WTC11 (cell line): Measurements from ENCODE around the gene NFATC1.

Experiments used
- ATF6 ChIP-seq: sonication (generic); formaldehyde crosslinking; IDR thresholded peaks from 2 replicates; pipeline ENCODE4 v1.8.1; 2023; ENCODE audit warnings: mild to moderate bottlenecking, missing genetic modification reagents
- CREM ChIP-seq: sonication (generic); formaldehyde crosslinking; IDR thresholded peaks from 2 replicates; pipeline ENCODE4 v1.8.1; 2022; ENCODE audit warnings: mild to moderate bottlenecking, missing genetic modification reagents, moderate library complexity
- CTCF ChIP-seq: fragments of 200-600 bp; IDR thresholded peaks from 2 replicates; pipeline ENCODE4 v1.8.0; 2022; ENCODE audit warnings: antibody characterized with exemption
- JUN ChIP-seq: sonication (generic); formaldehyde crosslinking; IDR thresholded peaks from 2 replicates; pipeline ENCODE4 v1.8.0; 2023; ENCODE audit warnings: mild to moderate bottlenecking, missing genetic modification reagents
- MLX ChIP-seq: sonication (generic); formaldehyde crosslinking; IDR thresholded peaks from 2 replicates; pipeline ENCODE4 v1.8.1; 2023; ENCODE audit warnings: mild to moderate bottlenecking, missing genetic modification reagents, moderate library complexity
- SP1 ChIP-seq: sonication (generic); formaldehyde crosslinking; conservative IDR thresholded peaks from 2 replicates; pipeline ENCODE4 v1.8.1; 2022; ENCODE audit warnings: missing genetic modification reagents
- USF1 ChIP-seq: sonication (generic); formaldehyde crosslinking; IDR thresholded peaks from 2 replicates; pipeline ENCODE4 v1.8.0; 2022; ENCODE audit warnings: mild to moderate bottlenecking, missing genetic modification reagents
- ZNF396 ChIP-seq: fragments of 250-450 bp; sonication (Bioruptor Pico); IDR thresholded peaks from 2 replicates; pipeline ENCODE4 v1.8.0; 2021; ENCODE audit warnings: mild to moderate bottlenecking, moderate library complexity, borderline replicate concordance

GRCh38 chr18:79438898-79439627 is 43.3 kb downstream of the NFATC1 start:
- no peak for TF ChIP-seq CTCF
- TF ChIP-seq USF1: no peak
- no peak for TF ChIP-seq JUN
- TF ChIP-seq CREM (CRISPR knock-in tag): no peak
- TF ChIP-seq ZNF396 (CRISPR knock-in tag): no peak
- TF ChIP-seq SP1 (CRISPR knock-in tag): no peak
- no peak for TF ChIP-seq ATF6 (CRISPR knock-in tag)
- TF ChIP-seq MLX (CRISPR knock-in tag): no peak
